GM12873 (cell line): ENCODE data around the gene MAGI3.

Source experiments
- TF ChIP-seq, protein P1 (sequence below): IDR thresholded peaks from 2 replicates; pipeline ENCODE4 v1.5.1; 2012; ENCODE audit warnings: low read depth, mild to moderate bottlenecking, moderate library complexity, low read length, control low read depth; ENCODE audit not compliant: insufficient read depth; ENCODE audit errors: missing control alignments

Gene MAGI3

DNA sequence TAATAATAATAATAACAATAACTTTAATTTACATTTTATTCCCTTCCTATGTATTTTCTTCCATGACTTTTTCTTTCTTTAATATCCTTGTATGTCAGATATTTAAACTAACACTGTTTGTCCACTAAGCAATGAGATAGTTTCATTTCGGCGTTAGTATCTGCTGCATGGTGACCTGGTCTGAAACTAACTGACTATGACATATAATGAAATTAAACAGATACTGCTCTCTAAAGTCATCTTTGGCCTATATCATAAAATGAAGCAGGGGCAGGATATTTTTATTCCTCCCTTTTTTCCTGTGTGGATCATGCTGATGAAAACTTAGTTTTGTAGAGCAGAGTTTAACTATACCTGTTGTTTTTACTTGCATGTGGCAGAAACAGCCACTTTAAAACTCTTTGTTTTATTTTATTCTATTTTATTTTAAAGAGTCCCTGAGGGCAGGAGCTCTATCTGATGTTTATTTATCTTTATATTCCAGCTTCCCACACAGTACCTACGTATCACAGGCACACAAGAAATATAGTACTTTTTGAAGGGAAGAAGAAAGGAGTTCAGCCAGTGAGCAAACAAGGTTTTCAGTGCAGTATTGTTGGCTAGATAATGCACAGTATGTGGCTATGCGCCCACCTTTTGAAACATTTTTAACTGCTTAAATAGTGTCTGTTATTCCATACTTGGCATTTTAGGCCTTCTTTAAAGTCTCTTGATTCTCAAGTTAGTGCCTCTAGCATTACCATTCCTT lies 203.4 kb downstream of the MAGI3 start:
- TF ChIP-seq, protein P1, sequence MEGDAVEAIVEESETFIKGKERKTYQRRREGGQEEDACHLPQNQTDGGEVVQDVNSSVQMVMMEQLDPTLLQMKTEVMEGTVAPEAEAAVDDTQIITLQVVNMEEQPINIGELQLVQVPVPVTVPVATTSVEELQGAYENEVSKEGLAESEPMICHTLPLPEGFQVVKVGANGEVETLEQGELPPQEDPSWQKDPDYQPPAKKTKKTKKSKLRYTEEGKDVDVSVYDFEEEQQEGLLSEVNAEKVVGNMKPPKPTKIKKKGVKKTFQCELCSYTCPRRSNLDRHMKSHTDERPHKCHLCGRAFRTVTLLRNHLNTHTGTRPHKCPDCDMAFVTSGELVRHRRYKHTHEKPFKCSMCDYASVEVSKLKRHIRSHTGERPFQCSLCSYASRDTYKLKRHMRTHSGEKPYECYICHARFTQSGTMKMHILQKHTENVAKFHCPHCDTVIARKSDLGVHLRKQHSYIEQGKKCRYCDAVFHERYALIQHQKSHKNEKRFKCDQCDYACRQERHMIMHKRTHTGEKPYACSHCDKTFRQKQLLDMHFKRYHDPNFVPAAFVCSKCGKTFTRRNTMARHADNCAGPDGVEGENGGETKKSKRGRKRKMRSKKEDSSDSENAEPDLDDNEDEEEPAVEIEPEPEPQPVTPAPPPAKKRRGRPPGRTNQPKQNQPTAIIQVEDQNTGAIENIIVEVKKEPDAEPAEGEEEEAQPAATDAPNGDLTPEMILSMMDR: no peak

DNA sequence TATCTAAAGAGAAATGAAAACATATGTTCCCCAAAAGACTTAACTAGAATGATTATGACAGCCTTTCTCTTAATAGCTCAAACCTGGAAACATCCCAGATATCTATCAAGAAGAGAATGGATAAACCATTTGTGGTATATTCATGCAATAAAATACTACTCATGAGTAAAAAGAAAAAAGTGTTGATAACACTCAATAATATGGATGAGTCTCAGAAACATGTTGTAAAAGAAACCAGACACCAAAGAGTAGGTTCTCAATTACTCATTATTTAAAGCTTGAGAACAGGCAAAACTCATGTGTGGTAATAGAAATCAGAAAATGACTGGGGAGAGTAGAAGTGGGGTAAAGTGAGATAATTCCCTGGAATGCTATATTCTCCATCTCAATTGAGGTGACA lies 214.8 kb downstream of the MAGI3 start:
- TF ChIP-seq, protein P1: no peak

DNA sequence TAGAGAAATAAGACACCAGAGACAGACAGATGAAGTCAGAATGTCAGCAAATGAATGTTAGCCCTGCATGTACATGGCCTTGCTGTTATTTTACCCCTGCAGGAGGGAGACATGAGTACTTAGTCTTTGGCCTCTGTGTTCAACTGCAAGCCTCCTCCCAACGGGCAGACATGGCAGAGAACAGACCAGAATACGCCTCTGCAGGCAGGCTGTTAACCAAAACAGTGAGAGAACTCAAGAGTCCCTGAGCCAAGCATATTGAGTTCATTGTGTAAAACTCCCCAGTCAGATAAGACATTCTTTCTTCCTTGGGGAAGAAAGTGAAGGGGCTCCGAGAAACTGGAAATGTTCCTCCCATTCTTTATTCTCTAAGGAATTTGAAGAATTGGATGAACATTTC lies 218.1 kb downstream of the MAGI3 start:
- TF ChIP-seq, protein P1: no peak

DNA sequence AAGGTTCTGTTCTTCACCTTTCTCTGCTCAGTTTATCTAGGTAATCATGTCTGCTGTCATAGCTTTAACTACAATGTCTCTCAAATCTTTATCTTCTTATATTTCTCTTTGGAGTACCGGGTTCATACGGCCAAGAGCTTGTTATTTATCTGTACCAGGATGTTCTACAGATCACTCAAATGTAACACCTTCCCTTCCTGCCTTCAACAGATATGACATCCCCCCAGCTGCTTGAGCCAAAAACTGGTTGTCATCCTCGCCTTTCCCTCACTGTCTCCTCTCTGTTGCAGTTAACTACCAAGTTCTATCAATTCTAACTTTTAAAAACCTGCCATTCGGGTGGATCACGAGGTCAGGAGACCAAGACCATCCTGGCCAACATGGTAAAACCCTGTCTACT lies 220.1 kb downstream of the MAGI3 start:
- TF ChIP-seq, protein P1: no peak

DNA sequence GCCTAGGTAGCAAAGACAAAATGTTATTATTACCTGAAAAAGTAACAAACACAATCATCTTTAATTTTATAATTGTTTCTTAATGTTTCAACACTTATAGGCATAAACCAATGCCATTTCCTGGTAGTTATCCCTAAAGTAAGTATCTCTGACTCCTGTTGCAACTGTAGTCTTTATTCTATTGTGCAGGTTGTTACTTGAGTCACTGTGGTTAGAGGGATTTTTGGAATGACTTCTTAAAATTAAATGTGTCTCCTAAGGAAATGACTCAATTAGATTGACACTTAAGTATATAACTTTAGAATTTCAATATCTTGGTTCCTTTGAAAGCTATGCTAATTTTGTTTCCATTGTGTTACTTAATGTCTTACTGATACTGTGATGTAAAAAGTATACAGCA lies 225.1 kb downstream of the MAGI3 start:
- TF ChIP-seq, protein P1: no peak

DNA sequence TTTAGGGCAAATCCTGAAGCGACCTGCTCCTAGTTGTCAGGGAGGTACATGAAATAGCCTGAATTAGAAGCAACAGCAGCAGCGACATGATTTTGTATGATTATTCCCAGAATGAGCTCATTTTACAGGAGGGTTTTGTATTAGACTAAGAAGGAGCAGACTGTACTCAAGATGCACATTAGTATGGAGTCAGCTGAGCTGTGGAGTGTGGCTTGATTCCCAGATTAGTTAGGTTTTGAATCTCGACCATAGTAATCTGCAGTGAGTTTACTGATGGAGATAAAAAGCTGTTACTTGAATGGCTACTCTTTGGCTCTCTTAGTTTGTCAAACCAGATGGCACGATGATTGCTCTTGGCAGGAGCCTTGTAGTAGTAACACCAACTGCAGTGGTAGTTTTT lies 225.8 kb downstream of the MAGI3 start:
- TF ChIP-seq, protein P1: no peak

DNA sequence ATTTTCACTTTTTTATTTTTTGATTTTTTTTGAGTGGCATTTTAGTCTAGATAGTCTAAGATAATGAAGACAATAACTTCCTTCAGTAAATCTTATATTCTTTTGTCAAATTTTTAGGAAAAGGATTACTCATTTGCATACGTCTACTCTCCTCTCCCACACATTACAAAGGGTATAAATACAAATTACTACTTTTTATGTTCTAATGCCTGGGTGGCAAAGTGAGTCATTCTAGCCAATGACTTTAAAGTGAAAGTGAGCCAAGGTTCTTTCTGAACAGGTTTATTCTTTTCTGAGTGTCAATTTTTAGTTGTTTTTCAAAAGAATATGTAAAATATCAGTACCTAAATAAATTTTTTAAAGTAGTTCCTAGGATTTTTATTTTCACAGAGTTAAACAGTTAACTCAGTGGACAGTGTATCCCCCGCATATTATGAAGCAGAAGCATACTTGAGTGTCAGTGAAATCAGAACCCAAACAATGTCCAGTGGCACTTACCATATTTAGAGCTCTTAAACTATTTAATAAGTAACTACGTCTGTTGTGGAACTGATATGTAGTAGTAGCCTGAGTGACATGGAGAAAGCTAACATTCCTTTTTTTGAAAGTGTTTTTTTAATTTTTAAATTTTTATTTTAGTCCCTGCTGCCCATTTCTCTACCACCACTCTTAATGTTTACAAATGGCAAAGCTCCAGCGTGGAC lies 227.3 kb downstream of the MAGI3 start:
- TF ChIP-seq, protein P1: no peak
